GM19035 (cell line): Measurements from ENCODE around the gene SLC27A2.

Source experiments
- ATAC-seq: cut with Tn5 transposase; IDR thresholded peaks from one replicate; pipeline ENCODE4 v1.9.1; 2021; ENCODE audit not compliant: unreplicated experiment

Gene SLC27A2

DNA sequence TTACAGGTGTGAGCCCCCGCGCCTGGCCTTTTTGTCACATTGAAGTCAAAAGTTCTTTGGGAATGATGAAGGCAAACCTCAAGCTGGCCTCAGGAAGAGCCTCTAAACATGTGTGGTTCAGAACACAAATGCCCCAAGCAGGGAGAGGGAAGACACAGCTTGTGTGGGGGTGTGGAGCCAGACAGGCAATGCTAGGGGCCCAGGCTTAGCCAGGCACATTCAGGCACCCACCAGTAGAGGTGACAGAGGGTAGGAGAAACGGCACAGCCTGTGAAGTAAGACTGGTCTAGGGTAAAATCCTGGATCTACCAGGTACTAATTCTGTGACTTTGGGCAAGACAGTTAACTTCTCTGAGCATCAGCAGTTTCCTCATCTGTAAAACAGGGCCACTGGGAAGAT lies 80.0 kb downstream of the SLC27A2 start:
- no peak for ATAC-seq

GRCh38 chr15:50262533-50262932 lies 80.5 kb downstream of the SLC27A2 start:
- no peak for ATAC-seq

DNA sequence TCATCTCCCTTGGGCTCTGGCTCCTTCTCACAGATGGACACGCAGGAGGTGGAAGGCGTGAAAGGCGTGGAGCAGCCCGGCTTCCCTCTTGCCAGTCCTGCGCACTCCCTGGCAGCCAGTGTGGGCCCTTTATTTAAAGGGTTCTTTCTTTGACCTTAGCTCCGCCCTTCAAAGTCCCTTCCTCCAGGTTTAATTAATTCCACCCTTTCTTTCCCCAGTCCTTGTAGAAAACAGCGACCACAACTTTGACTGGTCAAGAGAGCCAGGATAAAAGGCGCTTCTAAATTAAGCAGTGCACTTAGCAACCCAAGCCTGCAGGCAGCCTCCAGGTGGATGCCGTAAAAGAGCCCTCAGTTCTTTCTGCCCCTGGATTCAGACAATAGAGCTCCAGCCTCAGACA lies 83.6 kb downstream of the SLC27A2 start, which contains the start of gene HDC:
HDC (minus strand) TSS at position 107 of the 400 bp plus-strand sequence; CDS start at position 4, 103 bp downstream.
- no peak for ATAC-seq

GRCh38 chr15:50267577-50267976 lies 85.6 kb downstream of the SLC27A2 start:
- ATAC-seq: no peak

- ATAC-seq: no peak
These were observed 93.1 kb downstream of the SLC27A2 start for GRCh38 chr15:50275091-50275490.

DNA sequence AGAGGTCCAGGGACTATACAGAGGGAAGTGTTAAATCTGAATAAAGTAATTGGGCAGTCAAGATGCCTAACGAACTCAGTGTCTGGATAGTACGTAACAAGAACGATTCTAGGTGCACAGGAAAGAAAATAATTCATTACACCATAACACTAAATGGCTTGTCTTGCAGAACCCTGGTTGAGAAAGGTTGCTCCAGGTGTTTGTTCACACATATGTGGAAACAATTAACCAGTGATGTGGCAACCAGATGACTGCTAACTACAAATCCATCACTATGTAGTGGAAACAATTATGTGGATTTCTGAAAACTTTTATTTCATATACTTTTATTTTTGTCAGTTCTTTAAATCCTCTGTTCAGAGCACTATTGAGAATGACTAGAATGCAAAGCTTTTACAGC lies 93.9 kb downstream of the SLC27A2 start:
- no peak for ATAC-seq

DNA sequence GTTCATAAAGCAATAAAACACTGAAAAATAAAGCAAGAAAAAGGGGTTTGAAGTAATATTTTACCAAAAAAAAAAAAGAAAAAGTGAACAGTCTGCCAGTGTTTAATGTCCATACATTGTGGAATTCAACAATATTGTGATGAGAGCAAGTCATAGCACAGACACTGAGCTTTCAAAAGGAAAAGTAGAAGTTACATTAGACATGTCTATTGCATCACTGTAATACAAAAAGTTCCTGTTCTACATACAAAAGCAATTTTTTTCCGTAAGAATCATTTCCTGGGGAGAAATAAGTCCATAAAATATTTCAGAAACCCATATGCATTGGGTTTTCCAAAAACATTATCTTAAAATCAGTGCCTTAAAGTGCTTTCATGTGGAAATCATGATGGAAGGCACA lies 95.4 kb downstream of the SLC27A2 start:
- ATAC-seq: no peak

DNA sequence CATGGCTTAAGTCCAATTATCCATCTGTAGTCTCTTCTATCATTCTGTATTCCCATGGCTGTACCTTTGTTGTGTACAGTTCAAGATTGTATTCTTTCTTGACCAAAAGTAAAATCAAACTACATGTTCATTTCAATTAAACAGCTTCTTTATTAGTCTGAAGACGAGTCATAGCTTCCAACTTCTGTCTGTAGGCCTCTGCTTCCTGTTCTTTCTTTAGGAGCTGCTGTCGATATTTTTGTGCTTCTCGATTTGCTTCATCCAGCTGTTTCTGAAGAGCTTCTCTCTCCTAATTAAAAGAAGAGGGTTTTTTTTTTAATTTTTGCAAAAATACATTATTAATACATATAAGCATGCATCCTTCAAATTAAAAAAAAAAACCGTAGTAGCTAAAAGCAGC lies 96.5 kb downstream of the SLC27A2 start:
- ATAC-seq: no peak

DNA sequence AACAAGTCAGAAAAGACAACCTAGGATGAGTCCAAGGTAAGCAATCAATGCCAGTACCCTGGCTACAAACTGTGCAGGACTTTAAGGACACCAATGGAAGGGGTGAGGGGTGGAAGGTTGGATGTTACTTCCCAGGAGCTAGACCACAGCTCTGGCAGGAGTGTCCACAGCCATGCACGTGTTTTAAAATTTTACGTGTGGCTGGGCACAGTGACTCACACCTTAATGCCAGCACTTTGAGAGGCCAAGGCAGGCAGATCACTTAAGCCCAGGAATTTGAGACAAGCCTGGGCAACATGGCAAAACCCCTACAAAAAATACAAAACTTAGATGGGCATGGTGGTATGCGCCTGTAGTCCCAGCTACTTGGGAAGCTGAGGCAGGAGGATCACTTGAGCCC lies 98.3 kb downstream of the SLC27A2 start:
- ATAC-seq: no peak

DNA sequence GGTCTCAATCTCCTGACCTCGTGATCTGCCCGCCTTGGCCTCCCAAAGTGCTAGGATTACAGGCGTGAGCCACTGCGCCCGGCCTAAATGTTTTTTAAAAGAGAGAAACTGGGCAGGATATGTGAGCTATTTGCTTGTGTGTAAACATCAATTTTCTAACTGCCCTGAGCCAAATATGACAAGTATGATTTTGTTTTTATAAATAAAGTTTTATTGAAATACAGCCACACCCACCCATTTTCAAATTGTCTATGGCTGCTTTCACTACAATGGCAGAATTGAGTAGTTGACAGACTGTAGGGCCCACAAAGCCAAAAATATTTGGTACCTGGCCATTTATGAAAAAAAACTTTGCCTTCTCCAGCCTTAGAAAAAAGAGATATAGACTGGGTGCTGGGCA lies 99.4 kb downstream of the SLC27A2 start:
- ATAC-seq: no peak
